GM18505 (cell line): ENCODE data around the gene SPA17.

Source experiments
- ATAC-seq: cut with Tn5 transposase; IDR thresholded peaks from one replicate; pipeline ENCODE4 v1.9.1; 2021; ENCODE audit not compliant: unreplicated experiment
- POLR2A ChIP-seq: IDR thresholded peaks from 4 replicates; pipeline ENCODE4 v1.6.1; 2011; ENCODE audit warnings: borderline replicate concordance; ENCODE audit not compliant: insufficient read depth, insufficient read length; ENCODE audit errors: extremely low read depth

SPA17 gene

DNA sequence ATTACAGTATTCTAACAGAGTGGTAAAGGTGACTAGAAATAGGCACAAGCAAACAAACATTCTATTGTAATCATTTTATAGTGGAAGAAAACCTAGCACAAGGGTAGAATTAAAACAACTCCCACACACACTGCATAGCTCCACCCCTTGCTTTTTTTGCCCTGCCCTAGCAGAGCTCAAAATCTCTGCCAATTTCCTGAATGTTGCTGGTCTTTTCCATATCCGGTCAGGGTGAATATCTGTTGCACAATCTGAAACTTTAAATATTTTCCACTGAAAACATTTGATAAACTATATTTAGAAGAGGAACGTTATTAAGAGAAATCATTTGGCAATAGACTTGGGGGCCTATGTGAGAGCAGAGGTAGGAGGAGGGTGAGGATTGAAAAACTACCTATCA is 2.7 kb downstream of the SPA17 start:
- ATAC-seq: no peak
- no peak for TF ChIP-seq POLR2A

DNA sequence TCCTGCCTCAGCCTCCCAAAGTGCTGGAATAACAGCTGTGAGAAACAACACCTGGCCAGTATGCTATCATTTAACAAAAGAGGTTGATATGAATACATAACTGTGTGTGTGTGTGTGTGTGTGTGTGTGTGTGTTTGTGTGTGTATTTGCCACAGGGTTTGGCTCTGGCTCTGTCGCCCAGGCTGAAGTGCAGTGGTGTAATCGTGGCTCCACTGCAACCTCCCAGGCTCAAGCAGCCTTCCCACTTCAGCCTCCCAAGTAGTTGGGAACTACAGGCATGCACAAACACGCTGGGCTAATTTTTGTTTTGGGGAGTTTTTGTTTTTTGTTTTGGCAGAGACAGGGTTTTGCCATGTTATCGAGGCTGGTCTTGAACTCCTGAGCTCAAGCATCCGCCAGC is 4.7 kb downstream of the SPA17 start:
- ATAC-seq: no peak

DNA sequence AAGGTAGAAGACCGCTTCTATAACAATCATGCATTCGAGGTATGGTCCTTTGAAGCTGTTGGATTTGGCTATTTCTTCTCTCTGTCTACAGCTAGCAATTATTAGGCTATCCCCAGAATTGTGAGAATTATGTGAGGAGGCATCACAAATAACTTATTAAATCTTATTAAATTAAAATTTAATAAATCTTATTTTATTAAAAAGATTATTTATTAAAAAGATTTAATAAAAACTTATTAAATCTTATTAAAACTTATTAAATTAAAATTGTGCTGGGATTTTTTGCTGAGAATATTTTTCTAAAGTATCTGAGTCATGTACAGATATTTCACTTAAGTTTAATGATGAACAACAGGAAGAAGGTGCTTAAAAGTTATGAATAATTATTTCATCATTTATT is 7.7 kb downstream of the SPA17 start:
- no peak for TF ChIP-seq POLR2A
- ATAC-seq: no peak

More for the DNA sequence above, 4.7 kb downstream of the SPA17 start:
- TF ChIP-seq POLR2A: no peak

DNA sequence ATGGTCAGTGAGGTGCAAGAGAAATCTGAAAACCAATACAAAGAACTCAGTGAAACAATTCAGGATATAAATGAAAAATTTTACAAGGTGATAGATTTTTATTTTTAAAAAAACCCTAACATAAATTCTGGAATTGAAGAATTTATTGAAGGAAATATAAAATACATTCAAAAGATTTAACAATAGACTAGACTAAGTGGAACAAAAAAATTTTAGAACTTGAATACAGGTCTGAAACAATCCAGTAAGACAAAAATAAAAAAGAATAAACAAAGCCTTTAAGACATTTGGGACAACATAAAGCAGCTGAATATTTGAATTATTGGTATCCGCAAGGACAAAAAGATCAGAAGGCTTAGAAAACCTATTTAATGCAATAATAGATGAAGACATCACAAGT is 8.7 kb downstream of the SPA17 start:
- TF ChIP-seq POLR2A: no peak
- no peak for ATAC-seq

DNA sequence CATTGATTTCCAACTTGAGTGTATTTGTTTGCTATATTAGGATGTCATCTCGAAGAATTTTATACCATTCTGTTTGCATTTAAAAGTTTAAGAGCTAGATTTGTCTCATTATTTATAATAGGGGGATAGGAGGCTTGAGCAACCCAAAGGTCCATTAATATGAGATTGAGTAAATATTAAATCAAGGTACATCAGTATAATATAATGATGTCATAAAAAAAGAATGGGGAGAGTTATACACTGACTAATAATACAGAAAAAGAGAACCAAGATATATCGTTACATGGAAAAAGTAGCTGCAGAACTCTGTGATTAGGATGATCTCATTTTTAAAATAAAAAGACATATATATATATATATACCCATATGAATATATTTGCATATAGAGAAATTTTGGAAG is 19.4 kb downstream of the SPA17 start:
- TF ChIP-seq POLR2A: no peak
- no peak for ATAC-seq

DNA sequence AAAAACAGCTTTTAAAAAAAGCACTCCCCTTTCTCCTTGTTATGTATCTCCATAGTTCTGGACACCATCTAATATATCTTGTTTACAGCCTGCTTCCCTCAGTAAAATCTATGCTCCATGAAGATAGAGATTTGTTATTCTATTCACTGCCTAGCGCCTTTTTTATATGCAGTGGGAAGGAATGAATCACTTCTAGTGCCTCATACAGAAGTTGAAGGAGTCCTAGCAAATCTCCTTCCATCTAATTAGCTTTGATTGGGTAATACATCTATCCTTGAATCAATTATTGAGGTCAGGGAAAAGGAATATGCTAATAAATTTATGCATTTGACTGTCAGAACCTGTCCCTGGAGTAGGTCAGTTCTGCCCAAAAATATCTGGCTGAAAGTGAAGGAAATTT is 25.8 kb downstream of the SPA17 start:
- ATAC-seq: no peak
- no peak for TF ChIP-seq POLR2A

DNA sequence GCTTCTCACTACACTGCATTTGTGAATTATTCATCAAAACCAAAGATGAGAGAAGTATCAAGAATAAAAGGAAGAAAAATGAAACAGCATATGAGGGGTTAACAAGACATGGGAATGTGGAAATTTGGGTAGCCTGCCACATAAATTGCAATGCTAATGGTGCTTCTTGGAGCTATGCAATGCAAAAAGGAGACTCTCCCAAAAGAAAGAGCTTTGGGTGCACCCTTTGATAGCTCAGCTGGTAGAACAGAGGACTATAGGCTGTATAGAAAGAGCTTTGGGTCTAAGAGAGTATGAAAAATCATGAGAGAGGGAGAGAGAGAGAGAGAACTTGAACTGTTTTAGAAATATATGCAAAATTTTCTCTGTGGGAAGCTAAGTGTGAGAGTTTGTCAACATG is 26.3 kb downstream of the SPA17 start:
- ATAC-seq: no peak
- no peak for TF ChIP-seq POLR2A

DNA sequence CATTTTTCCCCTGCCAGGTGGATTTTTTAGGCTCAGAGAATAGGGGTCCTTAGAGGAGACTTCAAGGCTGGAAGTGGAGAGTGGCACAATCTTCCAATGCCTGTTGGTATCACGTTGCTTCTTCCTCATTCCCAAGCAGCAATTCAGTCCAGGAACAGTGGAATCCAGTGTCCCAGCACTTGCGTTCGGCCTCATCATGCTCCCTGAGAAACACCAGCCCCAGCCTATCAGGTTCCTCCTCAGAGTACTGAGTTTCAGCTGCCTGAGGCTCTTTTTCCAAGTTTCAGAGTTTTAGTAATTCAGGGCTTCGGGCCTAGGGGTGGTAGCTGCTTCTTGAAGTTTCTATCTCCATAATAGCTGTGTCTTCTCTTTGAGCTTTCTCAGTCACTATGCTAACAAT is 34.1 kb downstream of the SPA17 start:
- no peak for ATAC-seq
- no peak for TF ChIP-seq POLR2A

DNA sequence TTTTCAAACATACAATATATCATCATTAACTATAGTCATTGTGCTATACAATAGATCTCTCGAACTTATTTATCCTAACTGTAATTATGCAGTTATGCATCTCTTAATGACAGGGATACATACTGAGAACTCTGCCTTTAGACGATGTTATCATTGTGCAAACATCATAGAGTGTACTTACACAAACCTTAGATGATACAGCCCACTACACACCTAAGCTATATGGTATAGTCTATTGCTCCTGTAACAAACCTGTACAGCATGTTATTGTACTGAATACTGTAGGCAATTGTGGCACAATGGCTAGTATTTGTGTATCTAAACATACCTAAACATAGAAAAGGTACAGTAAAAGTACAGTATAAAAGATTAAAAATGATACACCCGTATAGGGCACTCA is 38.7 kb downstream of the SPA17 start:
- no peak for ATAC-seq
- no peak for TF ChIP-seq POLR2A

DNA sequence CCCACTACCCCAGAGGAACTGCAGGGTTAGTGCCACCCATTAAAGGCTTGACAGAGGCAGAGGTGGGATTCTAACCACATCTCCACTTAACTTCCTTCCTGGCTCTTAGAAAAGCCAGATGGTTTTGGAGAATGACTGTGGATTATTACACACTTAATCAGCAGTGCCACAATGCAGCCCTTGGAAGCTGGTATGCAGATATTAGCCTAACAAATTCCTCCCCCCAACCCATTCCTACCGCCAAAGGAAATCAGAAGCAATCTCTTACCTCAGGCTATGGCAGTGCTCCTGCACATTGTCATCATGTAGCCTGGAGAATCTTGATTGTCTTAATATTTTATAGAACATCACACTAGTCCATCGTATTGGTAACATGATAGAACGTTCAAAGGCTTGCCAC is 42.9 kb downstream of the SPA17 start:
- no peak for ATAC-seq
- no peak for TF ChIP-seq POLR2A

DNA sequence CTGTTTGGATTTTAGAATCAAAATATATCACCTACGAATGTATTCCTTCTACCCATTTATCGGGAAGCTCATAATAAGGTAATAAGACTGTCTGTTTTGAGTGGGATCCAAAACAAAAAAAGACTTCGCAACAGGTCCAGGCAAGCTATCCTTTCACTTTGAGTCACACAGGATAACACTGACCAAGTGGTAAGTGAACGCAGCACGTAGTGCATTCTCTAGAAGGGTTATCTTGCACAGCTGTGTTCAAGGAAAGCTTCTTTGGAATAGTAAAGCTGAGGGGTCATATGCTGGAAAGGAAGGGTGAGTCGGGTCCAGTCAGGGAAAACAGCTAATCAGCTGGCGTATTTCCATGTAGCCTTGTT is 43.7 kb downstream of the SPA17 start:
- ATAC-seq: no peak
- TF ChIP-seq POLR2A: no peak

DNA sequence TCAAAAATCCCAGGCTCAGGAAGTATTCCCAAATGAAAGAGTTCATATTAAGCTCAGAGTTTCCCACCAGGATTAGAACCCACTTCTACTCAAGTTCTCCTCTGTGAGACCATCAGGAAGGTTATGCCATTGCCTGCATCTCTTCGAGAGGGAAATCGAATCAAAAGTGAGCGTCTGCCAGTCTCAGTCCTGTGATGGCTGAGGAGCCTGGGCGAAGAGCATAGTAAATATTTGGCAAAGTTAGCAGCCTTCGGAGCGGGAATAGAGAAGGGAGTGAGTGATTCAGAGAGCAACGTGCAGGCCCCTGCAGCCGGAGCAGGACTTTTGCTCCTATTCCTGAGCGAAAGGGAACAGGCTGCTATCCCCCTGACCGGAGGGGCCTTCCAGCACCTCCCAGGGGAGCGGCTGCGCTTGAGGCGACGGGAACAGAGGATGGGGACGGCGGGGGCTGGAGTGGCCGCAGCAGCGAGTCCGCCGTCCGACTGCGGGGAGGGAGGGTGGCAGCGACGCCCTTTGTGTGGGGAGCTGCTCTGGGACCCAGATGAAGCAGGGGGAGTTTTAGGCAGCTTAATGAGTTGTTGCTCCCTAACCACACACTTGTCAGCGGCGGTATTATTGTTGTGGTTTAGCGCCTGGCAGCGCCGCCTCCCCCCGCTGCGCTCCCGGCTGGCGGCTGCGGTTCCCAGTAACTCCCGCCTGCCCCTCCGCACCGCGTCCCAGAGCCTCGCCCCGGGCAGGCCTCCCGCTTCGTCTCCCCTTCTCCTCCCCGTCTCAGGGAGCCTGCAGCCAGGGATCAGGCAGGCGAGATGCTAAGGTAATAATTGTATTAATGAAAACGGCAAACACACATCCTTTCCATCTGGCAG is 44.3 kb downstream of the SPA17 start:
- TF ChIP-seq POLR2A: no peak
- no peak for ATAC-seq

DNA sequence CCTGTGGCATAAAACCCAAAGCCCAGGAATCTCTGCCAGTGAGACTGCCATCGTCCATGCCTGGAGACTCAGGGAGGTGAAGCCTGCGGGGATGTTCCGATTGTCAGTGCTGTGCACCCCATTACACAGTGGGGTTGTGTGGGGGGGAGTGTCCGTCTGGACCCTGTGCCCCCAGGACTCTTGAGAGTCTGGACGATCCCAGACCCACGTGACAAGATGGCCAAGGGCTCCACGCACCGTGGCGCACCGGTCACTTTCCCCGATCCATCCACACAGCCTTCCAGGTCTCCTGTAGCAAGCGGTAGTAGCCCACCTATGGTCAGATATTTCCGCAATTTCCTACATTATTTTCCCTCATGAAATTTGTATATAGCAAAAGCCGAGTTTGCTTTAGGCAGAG is 45.1 kb downstream of the SPA17 start:
- no peak for ATAC-seq
- TF ChIP-seq POLR2A: no peak

DNA sequence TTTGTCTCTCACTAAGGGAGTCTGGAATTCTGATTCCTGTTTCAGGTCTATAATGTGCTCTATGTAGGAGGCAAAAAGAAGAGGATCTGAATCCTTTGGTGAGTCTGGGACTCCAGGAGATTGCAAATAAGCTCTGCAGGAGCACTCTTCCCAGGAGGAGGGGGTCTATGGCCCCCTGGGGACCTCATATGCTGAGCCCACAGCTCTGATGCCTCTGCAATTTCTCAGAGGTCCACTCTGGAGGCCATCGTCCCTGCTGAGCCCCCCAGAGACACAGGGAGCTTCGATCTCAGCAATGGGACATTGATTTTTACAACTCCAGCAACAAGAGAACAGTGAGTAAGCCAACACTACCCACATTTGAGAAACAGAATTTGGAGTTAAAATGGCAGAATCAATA is 45.8 kb downstream of the SPA17 start:
- TF ChIP-seq POLR2A: no peak
- ATAC-seq: no peak

DNA sequence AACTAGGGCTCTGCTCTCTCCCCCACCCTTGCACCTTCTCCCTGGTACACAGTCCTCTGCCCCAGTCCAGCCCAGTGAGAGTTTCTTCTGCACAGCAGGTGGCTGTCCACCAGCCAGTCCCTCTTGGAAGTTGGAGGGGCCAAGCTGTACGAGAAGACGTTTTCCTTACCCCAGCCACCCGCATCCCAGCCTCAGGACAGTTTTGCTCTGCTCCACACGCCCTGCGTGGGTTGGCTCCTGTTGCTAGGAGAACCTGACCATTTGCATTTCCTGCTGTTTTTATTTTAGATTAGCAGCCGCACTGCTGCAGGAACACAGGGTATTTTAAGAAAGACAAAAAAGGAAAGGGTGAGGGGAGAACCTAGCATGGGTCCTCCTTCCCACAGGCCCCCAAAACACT is 48.5 kb downstream of the SPA17 start:
- no peak for ATAC-seq
- TF ChIP-seq POLR2A: no peak
